SK-N-SH (cell line): ENCODE measurements around the gene SF3A1.

Experiments used
- EZH2phosphoT487 ChIP-seq: fragments of 200-600 bp; sonication (generic); IDR thresholded peaks from 2 replicates; pipeline ENCODE4 v1.6.1; 2017; ENCODE audit warnings: low read depth, mixed run types, mild to moderate bottlenecking, antibody characterized with exemption, moderate library complexity, borderline replicate concordance
- TAF1 ChIP-seq: IDR thresholded peaks from 2 replicates; pipeline ENCODE4 v1.6.1; 2012; ENCODE audit warnings: low read depth, mild to moderate bottlenecking, low read length, moderate library complexity, borderline replicate concordance
- TF ChIP-seq, protein P1 (sequence below): IDR thresholded peaks from 2 replicates; pipeline ENCODE4 v1.4.0; 2012; ENCODE audit warnings: low read depth
- TF ChIP-seq, protein P2 (sequence below): fragments of 200-600 bp; sonication (generic); IDR thresholded peaks from 2 replicates; pipeline ENCODE4 v1.6.1; 2017; ENCODE audit warnings: antibody characterized with exemption, mild to moderate bottlenecking, moderate library complexity

DNA sequence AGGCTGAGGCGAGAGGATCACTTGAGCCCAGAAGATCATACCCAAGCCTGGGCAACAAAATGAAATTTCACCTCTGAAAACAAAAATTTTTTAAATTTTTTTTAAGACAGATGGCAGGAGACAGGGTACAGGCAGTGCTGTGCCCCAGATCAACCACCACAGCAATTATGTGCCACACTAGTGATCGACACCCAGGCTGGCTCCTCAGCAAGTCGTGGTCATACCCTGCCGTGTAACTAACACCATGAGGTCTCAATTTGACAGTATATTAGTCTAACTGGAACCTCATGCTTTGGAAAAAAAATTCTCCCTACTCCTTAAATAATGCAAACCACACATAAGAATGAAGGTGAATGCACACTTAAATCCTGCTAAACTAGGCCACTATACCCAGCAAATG is 8.3 kb downstream of the SF3A1 start:
- TF ChIP-seq EZH2phosphoT487 (no peak), TAF1 (no peak)
- TF ChIP-seq, protein P1, sequence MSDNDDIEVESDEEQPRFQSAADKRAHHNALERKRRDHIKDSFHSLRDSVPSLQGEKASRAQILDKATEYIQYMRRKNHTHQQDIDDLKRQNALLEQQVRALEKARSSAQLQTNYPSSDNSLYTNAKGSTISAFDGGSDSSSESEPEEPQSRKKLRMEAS: no peak
- TF ChIP-seq, protein P2, sequence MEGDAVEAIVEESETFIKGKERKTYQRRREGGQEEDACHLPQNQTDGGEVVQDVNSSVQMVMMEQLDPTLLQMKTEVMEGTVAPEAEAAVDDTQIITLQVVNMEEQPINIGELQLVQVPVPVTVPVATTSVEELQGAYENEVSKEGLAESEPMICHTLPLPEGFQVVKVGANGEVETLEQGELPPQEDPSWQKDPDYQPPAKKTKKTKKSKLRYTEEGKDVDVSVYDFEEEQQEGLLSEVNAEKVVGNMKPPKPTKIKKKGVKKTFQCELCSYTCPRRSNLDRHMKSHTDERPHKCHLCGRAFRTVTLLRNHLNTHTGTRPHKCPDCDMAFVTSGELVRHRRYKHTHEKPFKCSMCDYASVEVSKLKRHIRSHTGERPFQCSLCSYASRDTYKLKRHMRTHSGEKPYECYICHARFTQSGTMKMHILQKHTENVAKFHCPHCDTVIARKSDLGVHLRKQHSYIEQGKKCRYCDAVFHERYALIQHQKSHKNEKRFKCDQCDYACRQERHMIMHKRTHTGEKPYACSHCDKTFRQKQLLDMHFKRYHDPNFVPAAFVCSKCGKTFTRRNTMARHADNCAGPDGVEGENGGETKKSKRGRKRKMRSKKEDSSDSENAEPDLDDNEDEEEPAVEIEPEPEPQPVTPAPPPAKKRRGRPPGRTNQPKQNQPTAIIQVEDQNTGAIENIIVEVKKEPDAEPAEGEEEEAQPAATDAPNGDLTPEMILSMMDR: no peak
